GM18517 (cell line): ENCODE results near the gene SOBP.

Experiments used
- ATAC-seq: cut with Tn5 transposase; IDR thresholded peaks from one replicate; pipeline ENCODE4 v1.9.1; 2021; ENCODE audit warnings: mild to moderate bottlenecking, moderate library complexity; ENCODE audit not compliant: unreplicated experiment

Gene SOBP

DNA sequence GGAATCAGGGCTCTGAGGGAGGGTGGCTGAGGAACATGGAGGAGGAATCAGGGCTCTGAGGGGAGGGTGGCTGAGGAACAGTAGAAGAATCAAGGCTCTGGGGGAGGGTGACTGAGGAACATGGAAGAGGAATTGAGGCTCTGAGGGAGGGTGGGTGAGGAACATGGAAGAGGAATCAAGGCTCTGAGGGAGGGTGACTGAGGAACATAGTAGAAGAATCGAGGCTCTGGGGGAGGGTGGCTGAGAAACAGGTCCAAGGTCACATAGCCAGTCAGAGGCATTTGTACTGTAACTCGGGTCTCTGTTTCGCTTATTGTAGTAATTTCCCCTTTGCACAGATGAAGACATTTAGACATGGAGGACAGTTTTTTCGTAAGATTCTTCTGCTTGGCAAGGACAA lies 164.8 kb downstream of the SOBP start:
- ATAC-seq = no peak

DNA sequence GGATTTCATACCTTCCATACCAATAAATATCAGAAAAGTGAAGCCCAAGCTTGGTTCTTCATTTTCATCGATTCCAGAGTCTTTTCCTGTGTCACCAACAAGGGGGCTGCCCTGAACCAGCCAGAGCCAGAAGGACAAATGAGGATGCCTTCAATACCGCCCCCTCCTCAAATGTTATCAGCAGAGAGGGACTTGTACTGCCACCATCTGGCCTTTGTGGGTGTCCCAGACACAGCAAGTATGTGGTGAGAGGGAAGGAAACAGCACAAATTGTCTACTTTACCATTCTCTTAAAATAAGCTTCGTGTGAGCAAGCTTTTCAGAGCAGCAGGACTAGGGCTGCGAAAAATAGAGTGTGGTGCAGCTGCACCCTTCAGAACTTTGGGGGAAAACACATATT lies 165.3 kb downstream of the SOBP start:
- ATAC-seq = no peak

DNA sequence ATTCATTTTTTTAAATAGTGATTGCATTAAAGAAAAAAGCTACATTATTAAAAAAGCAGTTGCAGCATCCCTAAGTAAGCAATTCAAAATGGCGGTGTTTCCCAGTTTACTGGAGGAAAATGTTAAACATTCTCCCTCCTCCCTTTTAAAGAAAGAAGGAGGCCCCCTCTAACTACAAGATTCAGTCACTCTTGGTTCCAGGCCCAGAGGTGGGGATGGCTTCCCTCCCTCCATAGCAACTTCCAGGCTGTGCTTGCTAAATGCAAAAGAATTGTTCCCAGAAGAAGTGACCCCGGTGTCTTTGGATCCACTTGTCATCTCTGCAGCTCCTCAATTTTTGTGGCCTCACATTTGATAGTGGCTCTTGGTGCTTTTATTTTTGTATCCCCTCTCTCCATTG lies 165.9 kb downstream of the SOBP start:
- ATAC-seq = no peak

DNA sequence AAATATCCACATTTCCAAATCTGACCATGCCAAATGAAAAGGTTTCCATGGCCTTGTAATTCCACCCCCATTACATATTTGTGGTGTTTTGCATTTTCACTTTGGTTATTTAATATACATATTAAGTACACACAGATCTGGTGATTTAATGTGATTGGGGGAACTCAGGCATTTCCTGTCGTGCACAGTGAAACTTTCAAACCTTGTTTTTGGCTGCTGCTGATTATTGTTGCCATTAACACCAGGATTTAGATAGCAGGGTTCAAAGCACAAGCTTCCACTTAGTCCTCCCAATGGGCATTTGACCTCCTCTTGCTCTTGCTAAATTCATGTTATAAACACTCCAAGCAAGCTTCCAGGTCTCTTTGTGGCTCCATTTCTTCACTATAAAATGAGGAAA lies 166.5 kb downstream of the SOBP start:
- ATAC-seq = no peak

DNA sequence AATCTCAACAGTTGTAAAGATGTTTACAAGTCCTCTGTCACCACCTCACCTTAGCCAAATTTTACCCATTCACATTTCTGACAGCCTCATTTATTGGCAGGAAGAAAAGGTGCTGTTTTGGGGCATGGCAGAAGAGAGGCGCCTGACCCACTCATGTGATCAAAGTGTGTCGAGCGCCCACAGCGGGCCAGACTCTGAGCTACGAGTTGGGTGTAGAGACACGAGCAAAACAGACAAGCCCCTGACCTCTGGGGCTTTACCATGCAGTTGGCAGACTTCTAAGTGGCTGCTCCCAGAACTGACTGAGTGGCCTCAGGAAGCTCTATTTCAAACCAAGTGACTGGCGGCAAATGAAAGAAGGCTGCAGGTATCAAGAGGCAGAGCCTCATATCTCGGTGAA lies 167.0 kb downstream of the SOBP start:
- no peak for ATAC-seq

DNA sequence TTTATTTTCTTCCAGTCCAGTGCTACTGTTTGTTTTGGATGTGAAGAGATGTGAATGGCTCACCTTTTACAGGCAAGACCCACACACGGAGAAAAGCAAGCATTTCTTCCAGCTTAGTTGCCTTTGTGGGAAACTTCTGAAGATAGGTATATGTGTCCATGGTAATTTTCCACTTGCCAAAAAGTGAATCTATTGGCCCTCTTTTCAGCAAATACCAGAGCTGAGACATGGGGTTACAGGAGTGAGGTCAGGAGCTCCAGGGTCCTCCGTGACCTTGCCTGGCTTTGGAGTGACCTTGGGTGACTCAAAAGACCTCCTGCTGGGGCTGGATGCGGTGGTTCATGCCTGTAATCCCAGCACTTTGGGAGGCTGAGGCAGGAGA lies 167.4 kb downstream of the SOBP start:
- no peak for ATAC-seq

DNA sequence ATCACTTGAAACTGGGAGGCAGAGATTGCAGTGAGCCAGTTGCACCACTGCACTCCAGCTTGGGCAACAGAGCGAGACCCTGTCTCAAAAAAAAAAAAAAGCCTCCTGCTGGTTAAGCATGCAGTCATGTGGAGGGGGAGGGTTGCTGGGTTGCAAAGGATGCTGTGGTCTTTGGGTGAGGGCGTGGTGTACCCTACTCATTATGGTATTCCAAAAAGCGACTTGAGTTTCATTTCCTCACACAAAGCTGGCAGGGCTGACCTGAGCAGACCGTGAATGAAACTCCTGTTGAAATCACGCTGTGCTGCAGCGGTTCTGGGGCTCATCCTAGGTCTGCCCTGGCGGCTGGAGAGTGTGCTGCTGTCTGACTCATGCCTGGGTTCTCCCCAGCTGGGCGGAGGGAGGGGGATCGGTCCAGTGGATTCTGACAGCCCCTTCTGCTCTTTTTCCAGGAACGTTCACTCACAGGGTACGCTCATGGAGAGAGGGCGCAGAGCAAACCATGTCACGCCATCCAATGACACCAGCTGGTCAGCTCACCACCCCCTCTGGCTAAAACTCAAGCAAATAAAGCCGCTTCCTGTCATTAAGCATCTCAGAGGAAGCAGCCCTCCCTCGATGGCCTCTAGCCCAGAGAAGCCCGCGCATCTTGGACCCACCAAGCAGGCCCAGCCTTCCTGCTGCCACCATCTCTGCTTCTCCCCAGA lies 168.0 kb downstream of the SOBP start:
- peak; percentile 91 for ATAC-seq

DNA sequence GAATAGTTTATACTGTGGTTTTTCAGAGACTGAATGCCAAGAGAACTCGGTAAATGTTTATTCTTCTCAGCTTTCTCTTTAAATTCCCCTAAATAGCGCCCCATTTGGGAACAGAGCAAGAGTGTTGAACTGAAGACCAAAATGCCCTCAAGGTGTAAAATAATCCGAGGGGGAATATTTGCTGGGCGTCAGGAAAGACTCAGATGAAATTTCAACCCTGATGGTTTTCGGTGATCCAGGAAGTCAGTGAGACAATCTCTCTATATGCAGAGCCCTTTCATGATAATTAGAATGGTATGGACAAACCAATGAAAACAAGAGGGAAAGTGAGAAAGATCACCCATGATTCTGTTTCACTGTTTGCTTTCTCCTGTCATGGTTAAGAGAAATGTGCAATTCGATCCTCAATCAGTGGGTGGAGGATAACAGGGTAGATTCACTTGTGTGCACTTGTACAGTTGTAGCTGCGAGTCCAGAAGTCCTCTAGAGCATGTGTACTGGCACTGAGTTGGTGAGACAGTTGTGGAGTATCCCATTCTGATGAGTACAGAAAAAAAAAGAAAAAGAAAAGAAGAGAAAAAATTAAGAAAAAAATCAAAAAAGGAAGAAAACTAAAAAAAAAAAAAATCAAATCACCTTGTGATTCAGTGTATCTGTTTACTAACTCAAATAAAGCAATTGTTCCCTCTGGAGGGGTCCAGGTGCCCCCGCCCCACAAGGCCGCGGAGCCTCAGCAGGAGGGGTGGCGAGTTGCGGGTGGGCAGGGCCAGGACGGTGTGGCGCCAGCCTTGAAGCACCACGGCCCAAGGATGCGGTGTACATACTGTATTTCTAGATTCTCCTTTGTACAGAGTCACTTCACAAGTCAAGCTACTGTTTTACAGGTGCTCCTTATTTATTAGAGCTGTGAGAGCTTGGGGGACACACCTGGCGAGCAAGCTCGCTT lies 169.3 kb downstream of the SOBP start:
- no peak for ATAC-seq

DNA sequence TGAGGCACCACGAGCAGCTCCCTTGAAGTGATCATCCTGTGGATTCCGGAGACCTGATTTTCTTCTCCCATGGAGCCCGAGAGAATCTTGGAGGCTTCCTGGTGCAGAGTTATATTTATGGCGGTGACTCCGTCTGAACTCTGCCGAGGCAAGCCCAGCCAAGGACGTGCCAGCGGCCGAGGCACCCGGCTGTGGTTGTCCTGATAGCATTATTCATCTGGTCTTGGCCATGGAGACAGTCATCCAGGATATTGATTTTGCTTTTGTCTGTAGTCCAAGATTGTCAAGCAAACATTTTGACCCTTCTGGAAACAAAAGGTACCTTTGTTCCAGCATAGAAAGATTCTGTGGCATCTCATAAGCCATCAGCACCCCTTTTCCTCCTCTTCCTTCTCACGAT lies 170.9 kb downstream of the SOBP start:
- no peak for ATAC-seq

DNA sequence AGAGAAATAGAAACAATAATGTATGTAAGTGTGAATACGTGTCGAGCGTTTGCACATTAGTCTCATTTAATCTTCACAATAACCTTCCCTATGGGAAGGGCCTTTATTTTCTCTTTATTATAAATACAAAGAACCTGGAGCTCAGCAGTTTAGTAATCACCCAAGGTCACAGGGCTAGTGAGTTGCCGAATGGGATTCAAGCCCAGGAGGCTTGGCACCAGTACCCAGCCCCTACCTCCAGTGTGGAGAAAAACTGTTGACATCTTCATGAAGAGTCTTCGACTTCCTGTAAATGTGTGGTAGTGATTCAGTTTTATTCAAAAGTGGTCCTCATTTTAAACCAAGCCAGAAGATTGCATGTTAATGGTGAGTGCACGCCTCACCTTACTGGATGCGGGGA lies 171.4 kb downstream of the SOBP start:
- no peak for ATAC-seq

DNA sequence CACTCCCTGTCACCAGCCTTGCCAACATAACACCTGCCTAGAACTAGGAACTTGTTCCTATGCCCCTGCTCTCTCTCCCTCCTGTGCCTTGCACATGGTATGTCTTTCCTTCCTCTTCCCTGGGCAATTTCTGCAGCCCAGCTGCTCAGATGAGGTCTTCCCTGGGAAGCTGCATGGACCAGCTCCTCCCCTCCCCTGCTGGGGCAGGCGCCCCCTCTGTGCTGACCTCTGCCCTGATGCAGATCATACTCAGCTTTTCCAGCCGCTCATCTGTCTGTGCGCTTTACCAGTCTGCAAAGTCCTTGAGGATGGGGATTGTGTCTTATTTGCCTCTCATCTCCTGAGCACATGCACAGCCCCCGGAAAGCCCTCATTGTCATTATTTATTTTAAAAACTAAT lies 172.4 kb downstream of the SOBP start:
- ATAC-seq = no peak

DNA sequence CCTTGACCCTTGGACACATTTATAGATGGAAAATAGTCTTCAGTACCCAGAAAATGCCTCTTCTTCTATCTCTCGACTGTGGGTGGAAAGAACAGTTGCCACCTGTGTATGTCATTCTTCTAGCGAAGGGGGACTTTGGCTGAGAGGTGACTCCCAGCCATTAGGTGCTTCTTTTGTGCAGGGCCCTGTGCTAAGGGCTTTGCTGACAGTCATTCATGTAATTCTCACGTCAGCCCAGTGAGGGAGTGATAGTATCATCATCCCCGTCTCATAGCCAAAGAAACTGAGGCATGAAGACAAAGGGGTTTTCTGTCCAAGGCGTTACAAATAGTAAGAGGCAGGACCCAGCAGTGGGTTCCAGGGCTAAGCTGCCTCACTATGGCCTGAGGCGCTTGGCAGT lies 173.4 kb downstream of the SOBP start:
- ATAC-seq = no peak

DNA sequence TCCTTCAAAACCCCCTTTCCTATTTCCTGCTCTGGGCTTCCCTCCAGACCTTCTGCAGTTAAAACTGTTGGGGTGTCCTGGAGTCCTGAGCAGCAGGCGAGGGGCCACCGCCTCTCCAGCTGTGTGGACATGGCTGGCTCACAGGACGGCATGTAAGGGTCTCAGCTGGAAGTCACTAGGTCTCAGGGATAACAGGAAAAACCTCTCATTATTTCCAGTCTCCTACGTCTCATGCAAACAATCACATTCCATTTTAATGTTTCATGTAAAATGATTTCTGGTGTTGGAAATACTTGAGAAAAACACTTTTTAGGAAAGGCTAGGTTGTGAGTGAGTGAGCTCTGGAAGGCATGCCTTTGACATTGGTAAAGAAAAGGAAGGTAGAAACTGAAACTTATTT lies 175.5 kb downstream of the SOBP start:
- no peak for ATAC-seq

DNA sequence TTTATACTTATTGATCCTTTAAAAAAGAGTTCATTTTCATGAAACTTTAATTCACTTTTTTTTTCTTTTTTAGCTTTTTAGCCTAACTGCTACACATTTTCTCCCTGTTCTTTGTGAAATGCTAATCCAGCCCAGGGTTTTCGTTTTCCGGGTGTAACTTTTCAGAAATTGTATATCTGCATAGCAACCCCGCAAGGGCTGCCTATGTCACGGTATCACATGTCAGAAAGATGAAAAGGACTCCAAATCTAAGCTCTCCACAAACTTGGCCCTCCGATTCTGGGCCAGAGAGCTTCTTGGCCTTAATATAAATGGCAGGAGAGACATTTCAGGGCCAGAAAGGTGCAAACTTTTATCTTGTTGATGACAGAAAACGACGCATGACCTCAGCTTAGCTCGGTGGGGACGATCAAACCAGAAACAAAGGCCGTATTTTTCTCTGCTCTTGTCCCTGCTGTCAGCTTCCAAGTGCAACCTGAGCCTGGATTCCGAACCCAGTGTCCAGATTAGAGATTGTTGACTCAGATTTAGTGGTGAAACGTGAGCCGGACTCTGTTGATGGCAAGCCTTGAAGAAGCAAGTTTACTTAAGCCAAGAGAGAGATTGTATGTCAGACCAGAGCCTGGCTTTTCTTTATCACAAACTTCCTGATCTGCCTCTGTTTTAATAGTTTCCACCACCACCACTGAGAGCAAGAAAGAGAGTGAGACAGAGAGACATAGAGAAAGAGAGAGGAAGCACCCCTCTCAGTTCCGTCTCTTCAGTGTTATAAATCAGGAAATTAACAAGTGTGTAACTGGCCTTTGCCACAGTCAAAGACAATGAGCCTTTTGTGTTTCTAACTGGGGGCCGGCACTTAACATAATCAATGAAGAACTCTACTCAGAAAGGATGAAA lies 176.4 kb downstream of the SOBP start:
- ATAC-seq = no peak

DNA sequence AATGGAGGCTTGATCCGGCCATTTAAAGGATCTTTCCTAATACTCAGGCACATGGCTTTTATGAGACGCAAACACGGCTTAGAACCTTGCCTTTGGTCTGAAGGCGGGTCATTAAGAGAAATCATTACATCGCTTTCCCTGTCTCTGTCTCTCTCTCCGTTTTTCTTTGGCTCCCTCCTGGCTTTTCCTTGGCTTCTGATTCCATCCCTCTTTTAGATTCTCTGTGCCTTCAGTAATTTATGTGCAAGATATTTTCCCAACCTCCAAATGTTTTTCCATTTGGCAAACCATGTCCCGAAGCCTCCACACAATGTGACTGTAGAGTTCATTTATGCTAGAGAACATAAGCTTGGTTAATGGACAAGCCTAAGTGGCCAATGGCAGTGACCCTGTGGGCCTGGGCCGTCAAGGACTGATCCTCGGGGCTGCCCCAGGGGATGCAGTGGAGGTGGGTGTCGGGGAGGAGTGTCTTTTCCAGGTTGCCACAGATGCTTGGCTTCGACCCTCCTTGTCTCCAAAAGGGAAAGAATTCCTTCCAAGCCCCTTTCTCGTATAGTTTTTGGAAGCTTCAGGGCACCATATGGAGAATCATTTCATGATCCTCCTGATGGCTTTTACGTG lies 177.2 kb downstream of the SOBP start:
- no peak for ATAC-seq

DNA sequence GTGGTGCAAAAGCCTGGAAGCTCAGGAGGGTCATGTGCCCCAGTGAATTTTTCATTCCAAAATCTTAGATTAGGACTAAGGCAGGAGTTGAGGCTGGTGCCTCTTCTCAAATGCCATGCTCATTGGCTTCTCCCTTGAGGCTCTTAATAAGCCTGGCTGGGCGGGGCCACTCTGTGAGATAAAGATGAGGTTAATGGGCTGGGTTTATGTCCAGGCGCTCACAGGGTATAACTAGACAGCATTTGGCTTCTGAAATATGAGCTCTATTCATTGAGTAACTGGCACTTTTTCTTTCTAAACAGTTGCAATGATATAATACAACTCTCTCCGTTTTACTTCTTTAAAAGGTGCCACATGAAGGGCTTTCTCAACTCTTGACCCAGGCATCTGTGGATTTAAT lies 177.9 kb downstream of the SOBP start:
- no peak for ATAC-seq

DNA sequence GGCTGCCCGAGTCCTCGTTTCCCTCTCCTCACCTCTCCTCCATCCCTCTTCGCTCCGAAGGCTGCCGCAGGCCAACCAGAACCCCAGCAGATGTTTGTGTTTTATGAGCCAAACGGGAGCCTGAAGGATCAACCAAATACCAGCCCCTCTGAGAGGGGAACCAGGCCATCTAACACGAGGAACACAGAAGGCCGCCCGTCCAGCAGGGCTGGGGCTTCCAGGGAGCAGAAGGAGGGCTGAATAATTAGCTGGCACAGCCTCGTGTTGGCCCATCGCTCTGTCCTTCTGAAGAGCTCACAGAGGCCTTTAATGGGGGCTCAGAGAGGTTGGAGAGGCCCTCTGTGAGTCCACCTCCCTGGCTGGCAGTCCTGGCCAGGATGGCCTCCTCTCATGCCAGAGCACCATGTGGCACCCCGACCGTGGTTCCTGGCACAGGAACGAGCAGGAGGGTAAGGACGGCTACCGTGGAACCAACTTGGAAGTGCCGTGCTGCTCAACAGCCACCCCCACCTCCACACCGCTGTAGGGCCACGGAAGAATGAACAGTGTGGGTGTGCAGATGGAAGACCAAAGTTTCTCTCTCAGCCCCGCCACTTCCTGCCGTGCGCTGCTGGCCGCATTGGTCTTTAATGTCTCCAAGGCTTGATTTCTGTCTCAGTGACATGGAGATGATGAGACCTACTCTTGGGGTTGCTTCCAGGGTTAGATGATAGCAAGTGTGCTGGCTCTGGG lies 179.0 kb downstream of the SOBP start:
- peak; percentile 84 for ATAC-seq

DNA sequence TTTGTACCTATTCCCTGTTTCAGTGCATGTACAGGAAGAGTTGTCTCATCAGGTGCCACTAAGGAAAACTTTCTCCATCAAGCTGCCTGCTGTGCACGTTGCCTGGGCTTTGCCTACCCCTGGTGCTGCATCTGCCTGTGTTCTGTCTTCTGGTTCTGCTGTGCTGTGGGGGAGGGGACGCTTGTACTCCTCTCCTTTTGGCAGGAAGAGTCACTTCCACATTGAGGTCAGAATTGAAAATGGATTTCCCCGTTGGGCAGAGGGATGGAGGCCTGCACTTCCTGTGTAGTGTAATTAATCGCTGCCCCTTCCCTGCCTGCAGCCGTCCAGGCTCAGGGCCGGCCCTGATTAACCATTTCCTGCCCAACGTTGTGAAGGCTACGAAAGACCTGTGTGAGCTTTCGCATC lies 180.9 kb downstream of the SOBP start:
- no peak for ATAC-seq

DNA sequence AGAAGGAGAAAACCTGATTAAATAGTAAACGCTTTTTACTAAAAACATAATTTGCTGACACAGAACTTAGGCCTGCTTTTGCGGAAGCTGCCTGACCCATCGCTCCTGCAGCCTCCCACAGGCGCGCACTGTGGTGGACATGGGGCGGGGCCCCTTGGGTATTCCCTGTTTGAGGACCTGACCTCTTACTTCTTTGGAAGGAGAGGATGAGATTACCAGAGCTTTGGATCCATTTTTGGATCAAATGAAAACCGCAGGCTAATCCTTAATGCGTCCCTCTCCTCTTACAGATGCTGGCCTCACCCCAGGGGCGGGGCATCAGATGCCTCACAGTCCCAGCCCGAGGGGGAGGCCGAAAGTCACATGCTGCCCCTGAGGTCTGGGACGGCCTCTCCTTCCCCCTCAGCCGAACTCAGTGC lies 183.2 kb downstream of the SOBP start:
- ATAC-seq = no peak
